Stimulated activated CD4-positive, alpha-beta T cell treated with anti-CD3 and anti-CD28 coated beads, Interleukin-12 subunit alpha, Interleukin-12 subunit beta, amount 100 ng/mL, for 24 hours (primary cell): ENCODE measurements around the gene ITPR2.
"Not testable (repeated sequence)": the region's sequence is repeated elsewhere in the genome, so short reads cannot be mapped to it uniquely, and the experiment has no call there.

Source experiments
- DNase-seq, 2 experiments: peaks; one replicate each; pipeline ENCODE4 v3.0.0-alpha.2; 2020; ENCODE audit warnings: low read depth in 2 of 2

The ITPR2 gene

DNA sequence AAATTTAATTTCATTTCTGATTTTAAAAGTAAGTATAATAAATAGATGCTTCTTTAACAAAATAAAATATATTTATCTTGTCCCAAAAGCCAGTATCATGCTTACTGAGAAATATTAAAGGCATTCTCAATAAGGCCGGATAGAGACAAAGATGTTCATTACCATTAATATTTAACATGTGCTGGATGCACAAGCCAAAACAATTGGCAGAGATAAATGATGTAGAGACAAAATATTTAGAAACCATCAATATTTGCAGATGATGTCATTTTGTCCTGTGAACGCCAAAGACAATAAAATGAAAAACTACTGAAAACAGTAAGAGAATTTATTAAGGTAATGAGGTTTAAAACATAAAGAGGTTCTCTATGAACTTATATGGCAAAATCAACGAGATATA is 313.5 kb downstream of the ITPR2 start:
- no peak for DNase-seq

DNA sequence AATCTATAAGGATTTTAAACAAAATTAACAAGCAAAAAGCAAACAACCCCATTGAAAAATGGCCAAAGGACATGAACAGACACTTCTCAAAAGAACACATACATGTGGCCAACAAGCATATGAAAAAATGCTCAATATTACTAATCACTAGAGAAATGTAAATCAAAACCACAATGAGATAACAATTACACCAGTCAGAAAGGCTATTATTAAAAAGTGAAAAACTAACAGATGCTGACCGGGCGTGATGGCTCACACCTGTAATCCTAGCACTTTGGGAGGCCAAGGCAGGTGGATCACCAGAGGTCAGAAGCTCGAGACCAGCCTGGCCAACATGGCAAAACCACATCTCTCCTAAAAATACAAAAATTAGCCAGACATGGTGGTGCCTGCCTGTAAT is 315.7 kb downstream of the ITPR2 start:
- DNase-seq: not testable (repeated sequence)

DNA sequence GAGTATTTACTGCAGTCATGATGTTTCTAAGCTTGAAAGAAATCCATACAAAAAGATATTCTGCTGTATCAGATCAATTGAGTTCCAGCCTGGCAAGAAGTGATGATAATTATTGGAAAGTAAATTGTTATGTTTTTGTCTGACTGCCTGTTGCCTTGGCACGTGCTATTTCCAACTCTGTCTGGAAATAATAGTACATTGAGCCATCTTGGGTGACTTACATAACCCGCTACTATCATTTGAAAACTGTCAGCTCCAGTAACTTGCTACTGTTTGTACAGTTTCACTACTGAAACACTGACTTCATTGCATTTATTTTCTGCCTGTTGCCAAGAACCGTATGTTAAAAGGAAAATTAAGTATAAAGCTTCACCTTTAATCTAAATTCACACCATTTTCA is 318.6 kb downstream of the ITPR2 start:
- no peak for DNase-seq

GRCh38 chr12:26513363-26514043 is 319.5 kb downstream of the ITPR2 start:
- no peak for DNase-seq

DNA sequence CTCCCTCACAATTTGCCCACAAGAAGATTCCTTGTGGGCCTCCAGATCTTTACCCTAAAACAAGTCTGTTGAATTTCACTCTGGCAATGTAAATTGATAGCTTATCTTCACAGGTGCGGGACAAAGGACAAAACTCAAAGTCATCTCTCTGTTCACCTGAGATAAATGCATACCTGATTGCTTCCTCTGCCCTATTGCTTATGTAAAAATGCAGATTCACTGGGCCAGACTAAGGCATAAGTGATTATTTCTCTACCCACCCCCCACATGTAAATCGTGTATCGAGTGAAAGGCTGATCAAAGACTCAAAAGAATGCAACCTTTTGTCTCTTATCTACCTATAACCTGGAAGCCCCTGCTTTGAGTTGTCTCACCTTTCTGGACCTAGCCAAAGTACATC is 320.8 kb downstream of the ITPR2 start:
- no peak for DNase-seq

GRCh38 chr12:26510354-26510674 is 322.7 kb downstream of the ITPR2 start:
- no peak for DNase-seq

DNA sequence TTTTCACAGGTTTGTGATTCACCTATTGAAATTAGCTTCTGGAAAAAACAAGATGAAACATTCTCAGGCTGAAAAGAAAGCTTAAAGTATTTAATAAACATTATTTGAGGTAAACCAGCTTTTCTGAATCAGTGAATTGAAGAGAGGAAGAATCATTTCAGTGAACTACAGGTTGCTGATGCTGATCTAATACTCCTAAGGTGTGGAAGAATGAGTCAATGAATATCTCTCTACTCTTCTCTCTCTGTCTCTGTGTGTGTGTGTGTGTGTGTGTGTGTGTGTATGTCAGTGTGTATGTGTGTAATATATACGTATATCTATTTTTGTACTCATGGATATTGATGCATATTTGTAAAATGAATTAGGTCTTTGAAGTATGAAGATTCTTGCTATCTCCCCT is 325.4 kb downstream of the ITPR2 start:
- no peak for DNase-seq

GRCh38 chr12:26499979-26500640 is 332.9 kb downstream of the ITPR2 start:
- DNase-seq: no peak

GRCh38 chr12:26496170-26496569 is 336.8 kb downstream of the ITPR2 start:
- DNase-seq: no peak

DNA sequence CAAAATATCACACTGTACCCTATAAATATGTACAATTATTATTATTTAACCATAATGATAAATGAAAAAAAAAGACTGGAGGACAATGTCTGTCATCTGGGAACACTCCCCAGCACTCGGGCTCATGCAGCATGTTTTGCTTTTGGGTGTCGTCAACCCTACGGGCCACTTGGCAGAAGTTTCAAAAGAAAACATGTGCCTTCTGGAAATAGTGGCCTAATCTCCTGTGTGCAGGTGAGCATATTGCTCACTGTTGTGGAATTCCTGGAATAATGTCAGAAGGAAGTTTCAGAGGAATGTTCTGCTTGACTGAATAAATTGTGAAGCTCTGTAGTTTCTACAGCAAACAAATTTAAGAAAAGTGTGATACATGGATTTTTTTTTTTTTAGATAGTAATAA is 339.3 kb downstream of the ITPR2 start:
- no peak for DNase-seq

GRCh38 chr12:26492406-26492805 is 340.6 kb downstream of the ITPR2 start:
- DNase-seq: no peak

DNA sequence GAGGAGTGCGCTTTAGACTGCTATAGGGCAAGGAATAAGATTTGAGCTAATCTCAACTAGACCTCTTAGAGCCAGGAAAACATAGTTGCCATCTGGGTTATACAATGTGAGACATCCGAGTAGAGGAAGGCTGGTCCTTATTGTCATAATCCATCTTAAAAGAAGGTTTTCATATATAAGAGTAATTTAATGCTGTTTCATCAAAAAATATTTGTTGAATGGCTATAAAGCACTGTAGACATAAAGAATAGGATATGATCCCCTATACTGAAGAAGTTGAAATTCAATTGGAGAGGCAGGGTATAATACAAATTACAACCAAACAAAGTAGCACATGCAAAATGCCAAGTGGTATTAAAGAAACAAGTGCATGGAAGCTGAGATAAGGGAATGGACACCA is 343.1 kb downstream of the ITPR2 start:
- DNase-seq: no peak

DNA sequence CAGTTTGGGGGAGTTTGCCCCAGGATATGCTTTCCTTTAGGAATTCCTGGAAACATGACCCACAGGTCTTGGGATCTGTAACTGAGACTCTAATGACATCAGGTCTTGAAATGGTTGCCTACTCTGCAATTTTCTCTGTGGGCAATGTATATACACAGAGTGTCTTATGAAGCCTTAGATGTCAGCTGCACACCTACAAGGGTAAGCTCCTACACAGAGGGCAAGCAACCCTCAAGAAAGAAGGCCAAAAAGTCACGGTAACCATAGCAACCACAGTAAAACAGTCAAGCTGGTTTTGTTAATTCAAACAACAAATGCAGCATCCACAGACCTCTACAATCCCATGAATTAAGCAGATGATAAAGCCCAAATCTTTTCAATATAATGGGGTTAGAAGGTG is 344.6 kb downstream of the ITPR2 start:
- DNase-seq: no peak

DNA sequence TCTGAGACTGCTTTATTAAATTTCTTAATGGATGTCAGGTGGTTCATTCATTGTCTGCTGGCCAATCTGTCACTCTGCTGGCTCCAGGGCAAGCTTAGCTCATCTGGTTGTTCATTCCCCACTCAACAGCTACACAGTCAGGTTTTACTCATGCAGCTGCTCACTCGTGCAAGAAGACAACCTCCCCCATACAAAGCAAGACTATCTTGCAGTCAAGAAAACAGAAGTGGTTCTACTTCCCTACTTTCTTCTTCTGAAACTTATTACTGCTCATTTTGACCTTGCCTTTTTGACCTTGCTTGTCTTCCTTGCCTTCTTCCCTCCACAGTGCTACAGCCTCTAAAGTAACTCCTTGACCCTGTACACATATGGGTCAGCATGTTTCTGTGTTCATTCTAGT is 359.7 kb downstream of the ITPR2 start:
- DNase-seq: no peak

GRCh38 chr12:26471560-26471959 is 361.4 kb downstream of the ITPR2 start:
- DNase-seq: no peak

GRCh38 chr12:26469421-26470180 is 363.4 kb downstream of the ITPR2 start:
- no peak for DNase-seq

DNA sequence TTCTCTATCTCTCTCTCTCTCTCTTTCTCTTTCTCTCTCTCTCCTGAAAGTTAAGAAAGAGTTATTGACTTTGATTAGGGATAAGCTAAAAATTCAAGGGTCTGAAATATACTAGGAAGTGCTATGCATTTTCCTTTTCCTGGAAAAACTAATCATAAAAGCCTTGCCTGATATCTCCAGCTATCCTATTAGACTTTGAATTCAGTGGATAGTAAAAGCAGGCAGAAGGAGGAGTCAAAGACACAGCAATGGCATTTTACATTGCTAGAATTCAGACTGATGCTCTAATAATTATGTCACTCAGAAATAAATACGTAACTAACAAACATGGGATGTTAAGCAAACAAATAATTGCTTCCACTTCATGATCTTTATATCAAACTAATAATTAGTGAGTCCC is 365.6 kb downstream of the ITPR2 start:
- no peak for DNase-seq

GRCh38 chr12:26466726-26467125 is 366.3 kb downstream of the ITPR2 start:
- DNase-seq: no peak

DNA sequence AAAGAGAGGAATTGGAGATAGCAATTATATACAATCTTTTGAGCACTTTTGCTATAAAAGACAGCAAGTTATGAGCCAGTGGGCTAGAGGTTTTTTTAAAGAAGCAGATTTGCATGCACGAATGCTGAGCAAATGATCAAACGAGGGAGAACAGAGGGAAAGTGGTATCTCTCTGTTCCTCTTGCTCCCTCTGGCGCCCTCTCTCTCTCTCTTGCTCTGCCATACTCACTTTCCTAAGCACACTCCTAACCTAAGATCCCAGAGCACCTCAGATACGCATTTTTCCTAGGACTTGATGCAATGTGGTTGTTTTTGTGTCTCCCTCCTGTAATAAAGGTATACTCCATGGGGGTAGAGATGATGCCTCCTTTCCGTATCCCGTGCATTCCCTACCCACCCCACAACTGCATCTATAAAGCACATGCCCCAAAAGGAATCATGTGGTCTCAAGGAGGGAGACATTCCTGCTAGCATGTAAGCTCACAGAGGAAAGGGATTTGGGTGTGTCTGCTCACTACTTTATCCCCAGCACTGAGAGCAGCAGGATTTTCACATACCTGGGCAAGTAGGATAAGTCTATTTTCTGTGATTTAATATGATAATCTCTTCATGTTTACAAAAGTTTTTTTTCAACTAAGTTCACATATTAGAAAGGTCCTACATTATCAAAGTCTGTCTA is 367.4 kb downstream of the ITPR2 start:
- DNase-seq: no peak

- DNase-seq: no peak
Measured at GRCh38 chr12:26461776-26462175, 371.2 kb downstream of the ITPR2 start.

DNA sequence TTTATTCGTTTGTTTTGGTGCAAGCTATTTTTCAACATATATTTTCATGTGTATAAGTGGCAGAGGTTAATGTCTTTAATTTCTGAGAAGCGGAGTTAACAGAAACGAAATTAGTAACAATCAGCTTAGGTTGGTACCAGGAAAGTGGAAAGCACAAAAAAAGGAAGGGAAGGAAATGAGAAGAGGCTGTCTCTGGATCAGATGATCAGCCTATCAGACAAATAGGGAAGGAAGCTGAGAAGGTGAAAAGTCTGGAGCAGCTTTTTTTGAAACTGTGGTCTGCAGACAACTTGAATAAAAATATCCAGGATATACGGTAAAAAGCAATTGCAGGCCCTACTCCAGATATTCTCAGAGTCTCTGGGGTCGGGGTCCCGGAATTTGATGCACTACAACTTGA is 372.6 kb downstream of the ITPR2 start:
- no peak for DNase-seq

DNA sequence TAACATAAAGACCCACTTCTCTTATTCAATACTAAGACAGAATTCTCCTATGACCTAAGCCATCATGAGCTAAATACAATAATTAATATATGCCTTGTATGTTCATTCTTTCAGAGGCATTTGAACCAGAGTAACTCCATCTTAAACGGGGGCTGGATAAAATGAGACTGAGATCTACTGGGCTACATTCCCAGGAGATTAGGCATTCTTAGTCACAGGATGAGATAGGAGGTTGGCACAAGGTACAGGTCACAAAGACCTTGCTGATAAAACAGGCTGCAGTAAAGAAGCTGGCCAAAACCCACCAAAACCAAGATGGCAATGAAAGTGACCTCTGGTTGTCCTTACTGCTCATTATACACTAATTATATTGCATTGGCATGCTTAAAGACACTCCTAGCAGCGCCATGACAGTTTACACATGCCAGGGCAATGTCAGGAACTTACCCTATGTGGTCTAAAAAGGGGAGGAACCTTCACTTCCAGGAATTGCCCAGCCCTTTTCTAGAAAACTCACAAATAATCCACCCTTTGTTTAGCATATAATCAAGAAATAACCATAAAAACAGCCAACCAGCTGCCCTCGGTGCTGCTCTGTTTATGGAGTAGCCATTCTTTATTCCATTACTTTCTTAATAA is 376.9 kb downstream of the ITPR2 start:
- no peak for DNase-seq
